Measurements from ENCODE around the gene ZBTB8A. TPM values are rescaled to one million over a fixed set of nuclear protein-coding genes. Genes with fewer than 3 reads are reported as not detected.

The ZBTB8A gene
- total RNA-seq, 2 donors from 2014 or later = 5.9 to 7.4 TPM

GRCh38 chr1:32507021-32507420, 32.2 kb upstream of the ZBTB8A start:
- 68% methylated on average over 4 of the region's 4 CpGs for WGBS
- Histone ChIP-seq H3K27me3 (replicated peaks; ENCODE audit: insufficient read depth) (no peaks in the 10 kb centered on the region), H3K9me3 (no peaks in the 10 kb centered on the region), H3K4me3 (no peak overlapping the region), H3K27ac (no peak overlapping the region), H3K4me1 (replicated peaks) (no peaks in the 10 kb centered on the region), H3K36me3 (no peaks in the 10 kb centered on the region)
- TF ChIP-seq CTCF (IDR thresholded peaks at IDR 0.05) = no peak
- intact Hi-C loops (cut with DNase I) = no loop called here
- DNase-seq (ENCODE audit: low spot score) = no peak

GRCh38 chr1:32508761-32509160, 30.5 kb upstream of the ZBTB8A start:
- no peak for TF ChIP-seq CTCF (IDR thresholded peaks at IDR 0.05)
- no peak for TF ChIP-seq POLR2A (IDR thresholded peaks at IDR 0.05)
- TF ChIP-seq POLR2AphosphoS5 (IDR thresholded peaks at IDR 0.05) = no peak
- no peaks in the 10 kb centered on the region for H3K27me3 ChIP-seq (replicated peaks; ENCODE audit: insufficient read depth)
- 78% methylated on average over 5 of the region's 5 CpGs for WGBS
- no peak overlapping the region for H3K27ac ChIP-seq
- H3K9me3 ChIP-seq = no peaks in the 10 kb centered on the region
- DNase-seq (ENCODE audit: low spot score) = no peak
- intact Hi-C loops (cut with DNase I) = no loop called here
- H3K4me1 ChIP-seq (replicated peaks) = no peaks in the 10 kb centered on the region
- H3K36me3 ChIP-seq = no peaks in the 10 kb centered on the region
- no peak overlapping the region for H3K4me3 ChIP-seq

- no peak for DNase-seq (ENCODE audit: low spot score)
- Histone ChIP-seq H3K27ac (no peak overlapping the region), H3K36me3 (no peaks in the 10 kb centered on the region), H3K27me3 (replicated peaks; ENCODE audit: insufficient read depth) (no peaks in the 10 kb centered on the region), H3K4me3 (no peak overlapping the region), H3K4me1 (replicated peaks) (no peaks in the 10 kb centered on the region), H3K9me3 (no peaks in the 10 kb centered on the region)
- intact Hi-C loops (cut with DNase I) = no loop called here
- TF ChIP-seq POLR2AphosphoS5 (IDR thresholded peaks at IDR 0.05) (no peak), CTCF (IDR thresholded peaks at IDR 0.05) (no peak), POLR2A (IDR thresholded peaks at IDR 0.05) (no peak)
- 95% methylated on average over 1 of the region's 1 CpG for WGBS
Measured at GRCh38 chr1:32509939-32510338, 29.3 kb upstream of the ZBTB8A start.

- Histone ChIP-seq H3K4me3 (no peak overlapping the region), H3K4me1 (replicated peaks) (no peaks in the 10 kb centered on the region), H3K27me3 (replicated peaks; ENCODE audit: insufficient read depth) (no peaks in the 10 kb centered on the region), H3K9me3 (no peaks in the 10 kb centered on the region), H3K27ac (no peak overlapping the region), H3K36me3 (no peaks in the 10 kb centered on the region)
- intact Hi-C loops (cut with DNase I) = no loop called here
- TF ChIP-seq CTCF (IDR thresholded peaks at IDR 0.05) (no peak), POLR2A (IDR thresholded peaks at IDR 0.05) (no peak)
- no peak for DNase-seq (ENCODE audit: low spot score)
- 79% methylated on average over 5 of the region's 5 CpGs for WGBS
Measured at GRCh38 chr1:32516402-32516801, 22.8 kb upstream of the ZBTB8A start.

- intact Hi-C loops (cut with DNase I) = no loop called here
- Histone ChIP-seq H3K36me3 (no peaks in the 10 kb centered on the region), H3K27me3 (replicated peaks; ENCODE audit: insufficient read depth) (no peaks in the 10 kb centered on the region), H3K4me3 (no peak overlapping the region), H3K27ac (no peak overlapping the region), H3K4me1 (replicated peaks) (no peaks in the 10 kb centered on the region), H3K9me3 (no peaks in the 10 kb centered on the region)
- WGBS = 87% methylated on average over 4 of the region's 4 CpGs
- TF ChIP-seq POLR2A (IDR thresholded peaks at IDR 0.05) (no peak), CTCF (IDR thresholded peaks at IDR 0.05) (no peak), POLR2AphosphoS5 (IDR thresholded peaks at IDR 0.05) (no peak)
- DNase-seq (ENCODE audit: low spot score) = no peak
Measured at GRCh38 chr1:32518976-32519375, 20.3 kb upstream of the ZBTB8A start.
